ENCODE measurements around the gene NCCRP1. TPM values are rescaled to one million over a fixed set of nuclear protein-coding genes. Genes with fewer than 3 reads are reported as not detected.
"Not testable (repeated sequence)": the region's sequence is repeated elsewhere in the genome, so short reads cannot be mapped to it uniquely, and the experiment has no call there.

Gene NCCRP1
- polyA plus RNA-seq, 1 experiment: 0.04 TPM

- ChIA-PET POLR2A (no interaction called here), CTCF (no interaction called here)
- H3K36me3 ChIP-seq (ENCODE audit: control insufficient read depth, insufficient read depth, low read length): no peaks in the 10 kb centered on the region
- H3K4me3 ChIP-seq (ENCODE audit: low read depth, low read length): no peak overlapping the region
- peaks cover 5% of the 10 kb centered on the region for H3K27me3 ChIP-seq (ENCODE audit: control insufficient read depth, insufficient read depth, low read length)
- no peak for DNase-seq (ENCODE audit: low read depth)
- no peak for TF ChIP-seq CTCF (IDR thresholded peaks at IDR 0.05; ENCODE audit: insufficient read depth, low read depth, low read length)
Measured at GRCh38 chr19:39208175-39208795, 11.5 kb downstream of the NCCRP1 start.

GRCh38 chr19:39209196-39209595, 12.4 kb downstream of the NCCRP1 start:
- CTCF ChIA-PET: no interaction called here

GRCh38 chr19:39211731-39212374, 15.1 kb downstream of the NCCRP1 start:
- ChIA-PET POLR2A (no interaction called here), CTCF (no interaction called here)
- peaks cover 3% of the 10 kb centered on the region; the same call in 1 of the 2 replicates for H3K27me3 ChIP-seq (ENCODE audit: control insufficient read depth, insufficient read depth, low read length)
- H3K4me3 ChIP-seq (ENCODE audit: low read depth, low read length): no peak overlapping the region
- TF ChIP-seq CTCF (IDR thresholded peaks at IDR 0.05; ENCODE audit: insufficient read depth, low read depth, low read length): no peak
- no peak for DNase-seq (ENCODE audit: low read depth)
- H3K36me3 ChIP-seq (ENCODE audit: control insufficient read depth, insufficient read depth, low read length): no peaks in the 10 kb centered on the region

More at GRCh38 chr19:39209196-39209595, 12.4 kb downstream of the NCCRP1 start:
- H3K27me3 ChIP-seq (ENCODE audit: control insufficient read depth, insufficient read depth, low read length): peaks cover 3% of the 10 kb centered on the region
- no peak for TF ChIP-seq CTCF (IDR thresholded peaks at IDR 0.05; ENCODE audit: insufficient read depth, low read depth, low read length)
- no peaks in the 10 kb centered on the region for H3K36me3 ChIP-seq (ENCODE audit: control insufficient read depth, insufficient read depth, low read length)
- POLR2A ChIA-PET: no interaction called here
- H3K4me3 ChIP-seq (ENCODE audit: low read depth, low read length): no peak overlapping the region
- no peak for DNase-seq (ENCODE audit: low read depth)

- POLR2A ChIA-PET: no interaction called here
- peak; percentile 22; the same call in 1 of the 2 replicates for TF ChIP-seq CTCF (IDR thresholded peaks at IDR 0.05; ENCODE audit: insufficient read depth, low read depth, low read length)
- CTCF ChIA-PET: no interaction called here
Measured at GRCh38 chr19:39212375-39212742, 15.6 kb downstream of the NCCRP1 start.

GRCh38 chr19:39215323-39215722, 18.6 kb downstream of the NCCRP1 start:
- CTCF ChIA-PET: interaction anchor here (0.6 kb wide), 1 partner anchor 105 kb away, joined by 3 read pairs; no protein-coding TSS in a partner anchor
- H3K36me3 ChIP-seq (ENCODE audit: control insufficient read depth, insufficient read depth, low read length); H3K4me3 ChIP-seq (ENCODE audit: low read depth, low read length); DNase-seq (ENCODE audit: low read depth); POLR2A ChIA-PET; H3K27me3 ChIP-seq (ENCODE audit: control insufficient read depth, insufficient read depth, low read length): not testable (repeated sequence)

More at GRCh38 chr19:39212375-39212742, 15.6 kb downstream of the NCCRP1 start:
- Histone ChIP-seq H3K4me3 (ENCODE audit: low read depth, low read length) (no peak overlapping the region), H3K36me3 (ENCODE audit: control insufficient read depth, insufficient read depth, low read length) (no peaks in the 10 kb centered on the region), H3K27me3 (ENCODE audit: control insufficient read depth, insufficient read depth, low read length) (0 out of 2 replicates have a peak, but pooled peaks cover 3% of the 10 kb centered on the region)
- no peak for DNase-seq (ENCODE audit: low read depth)

Data from BJ (cell line).